Measurements from ENCODE around the gene IFIT5.
"Not testable (repeated sequence)": the region's sequence is repeated elsewhere in the genome, so short reads cannot be mapped to it uniquely, and the experiment has no call there.

Gene IFIT5

DNA sequence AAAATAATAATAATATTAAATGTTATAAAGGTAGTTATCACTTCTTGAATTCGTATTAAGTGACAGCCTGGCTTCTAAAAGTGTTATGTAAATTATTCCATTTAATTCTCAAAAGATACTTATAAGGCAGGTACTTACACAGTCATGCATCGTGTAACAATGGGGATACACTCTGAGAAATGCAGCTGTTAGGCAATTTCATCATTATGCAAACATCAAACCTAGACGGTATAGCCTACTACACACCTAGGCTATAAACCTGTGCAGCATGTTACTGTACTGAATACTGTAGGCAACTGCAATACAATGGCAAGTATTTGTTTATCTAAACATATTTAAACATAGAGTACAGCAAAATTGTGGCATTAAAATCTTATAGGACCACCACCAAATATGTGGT, 20.5 kb upstream of the IFIT5 start:
- DNase-seq (ENCODE audit: low read depth in 2 of 2), result no peak

DNA sequence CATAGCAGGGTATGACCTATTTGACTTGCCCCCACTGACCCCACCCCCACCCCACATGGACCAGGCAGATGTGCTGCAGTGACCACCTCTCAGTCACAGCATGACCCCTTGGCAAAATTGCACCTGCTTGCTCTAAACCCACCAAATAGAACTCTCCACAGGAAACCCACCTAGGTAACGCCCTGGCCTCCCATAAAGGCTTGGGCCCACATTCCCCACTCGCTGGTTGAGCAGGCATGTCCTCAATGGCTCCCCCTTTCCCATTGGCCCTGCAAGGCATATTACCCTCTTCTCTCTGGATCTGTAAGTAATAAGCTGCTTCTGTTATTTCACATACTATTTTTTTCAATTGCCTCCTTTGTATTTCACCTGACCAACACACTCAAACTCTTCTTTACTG, 19.2 kb upstream of the IFIT5 start:
- DNase-seq (ENCODE audit: low read depth in 2 of 2), result no peak

DNA sequence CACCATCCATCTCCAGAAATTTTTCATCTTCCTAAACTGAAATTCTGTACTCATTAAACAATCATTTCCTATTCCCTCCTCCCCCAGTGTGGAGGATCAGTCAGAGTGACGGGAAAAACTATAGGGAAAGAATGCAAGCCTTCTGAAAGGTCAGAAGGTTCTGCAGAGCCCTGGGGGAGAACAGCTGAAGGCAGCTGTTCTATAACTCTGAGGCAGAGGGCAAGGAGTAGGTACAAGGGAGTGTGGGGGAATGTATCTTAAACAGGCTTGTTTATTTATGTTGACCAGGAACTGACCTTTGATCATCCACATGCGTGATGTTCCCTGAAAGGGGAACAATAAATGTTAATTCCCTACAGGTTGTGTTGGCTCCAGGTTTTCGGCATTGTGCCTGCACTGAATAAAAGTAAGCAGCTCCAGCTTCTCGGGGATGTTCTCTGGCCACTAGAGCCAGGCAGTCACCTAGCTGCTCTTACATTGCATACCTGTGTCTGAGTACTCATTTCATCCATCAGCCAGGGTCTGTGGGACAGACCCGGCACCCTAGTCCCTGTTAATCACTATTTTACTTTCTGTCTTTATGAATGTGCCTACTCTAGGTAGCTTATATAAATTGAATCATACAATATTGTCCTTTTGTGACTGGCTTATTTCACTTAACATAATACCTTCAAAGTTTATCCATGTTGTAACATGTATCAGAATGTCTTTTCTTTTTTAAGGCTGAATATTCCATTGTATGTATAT, 16.2 kb upstream of the IFIT5 start:
- DNase-seq (ENCODE audit: low read depth in 2 of 2), result no peak

DNA sequence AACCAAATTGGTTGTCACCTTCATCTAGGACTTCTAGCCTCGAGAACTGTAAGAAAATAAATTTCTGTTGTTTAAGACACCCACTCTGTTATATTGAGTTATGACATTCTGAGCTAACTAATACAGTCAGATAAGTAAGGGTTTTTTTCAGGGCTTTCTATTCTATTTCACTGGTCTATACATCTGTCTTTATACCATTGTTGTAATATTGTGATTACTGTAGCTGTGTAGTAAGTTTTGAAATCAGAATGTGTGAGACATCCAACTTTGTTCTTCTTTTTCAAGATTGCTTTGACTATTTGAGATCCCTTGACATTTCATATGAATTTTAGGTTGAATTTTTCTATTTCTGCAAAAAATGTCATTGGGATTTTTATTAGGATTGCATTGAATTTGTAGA, 14.4 kb upstream of the IFIT5 start:
- no peak for DNase-seq (ENCODE audit: low read depth in 2 of 2)

DNA sequence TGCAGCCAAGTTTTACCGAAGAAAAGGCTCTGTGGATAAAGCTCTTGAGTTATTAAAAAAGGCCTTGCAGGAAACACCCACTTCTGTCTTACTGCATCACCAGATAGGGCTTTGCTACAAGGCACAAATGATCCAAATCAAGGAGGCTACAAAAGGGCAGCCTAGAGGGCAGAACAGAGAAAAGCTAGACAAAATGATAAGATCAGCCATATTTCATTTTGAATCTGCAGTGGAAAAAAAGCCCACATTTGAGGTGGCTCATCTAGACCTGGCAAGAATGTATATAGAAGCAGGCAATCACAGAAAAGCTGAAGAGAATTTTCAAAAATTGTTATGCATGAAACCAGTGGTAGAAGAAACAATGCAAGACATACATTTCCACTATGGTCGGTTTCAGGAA, 11.3 kb upstream of the IFIT5 start:
- no peak for DNase-seq (ENCODE audit: low read depth in 2 of 2)

DNA sequence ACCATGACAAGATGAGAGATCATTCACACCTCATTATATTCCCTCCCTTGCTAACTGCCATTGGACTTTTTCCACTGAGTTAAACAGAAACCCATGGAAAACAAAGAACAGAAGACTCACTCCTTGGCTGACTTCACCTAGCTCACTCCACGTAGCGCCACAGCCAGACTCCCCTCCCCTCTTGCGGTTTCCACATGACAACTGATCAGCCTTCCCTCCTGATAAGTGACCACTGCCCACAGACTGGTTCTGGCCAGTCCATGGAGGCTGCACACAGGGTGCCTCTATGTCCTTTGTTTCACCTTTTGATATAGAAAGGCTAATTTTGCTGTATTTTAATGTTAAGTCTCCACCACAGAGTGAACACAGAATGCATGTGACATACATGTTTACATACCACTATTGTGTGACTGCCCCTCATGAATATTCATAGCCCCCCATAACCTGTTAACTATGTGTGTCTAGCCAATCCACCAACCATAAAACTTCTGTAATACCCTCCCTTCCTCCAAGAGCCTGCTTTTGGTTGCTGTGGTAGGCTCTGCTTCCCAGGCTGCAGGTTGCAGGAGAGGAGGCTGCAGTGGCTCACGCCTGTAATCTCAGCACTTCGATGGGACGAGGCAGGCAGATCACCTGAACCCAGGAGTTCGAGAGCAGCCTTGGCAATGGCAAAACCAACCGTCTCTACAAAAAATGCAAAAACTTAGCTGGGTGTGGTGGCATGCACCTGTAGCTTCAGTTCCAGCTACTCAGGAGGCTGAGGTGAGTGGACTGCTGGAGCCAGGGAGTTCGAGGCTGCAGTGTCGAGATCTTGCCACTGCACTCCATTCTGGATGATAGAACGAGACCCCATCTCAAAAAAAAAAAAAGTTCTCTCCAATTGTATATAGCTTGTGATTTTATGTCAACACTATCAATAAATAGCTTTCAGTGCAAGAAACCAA, 10.0 kb upstream of the IFIT5 start:
- DNase-seq (ENCODE audit: low read depth in 2 of 2), result no peak

DNA sequence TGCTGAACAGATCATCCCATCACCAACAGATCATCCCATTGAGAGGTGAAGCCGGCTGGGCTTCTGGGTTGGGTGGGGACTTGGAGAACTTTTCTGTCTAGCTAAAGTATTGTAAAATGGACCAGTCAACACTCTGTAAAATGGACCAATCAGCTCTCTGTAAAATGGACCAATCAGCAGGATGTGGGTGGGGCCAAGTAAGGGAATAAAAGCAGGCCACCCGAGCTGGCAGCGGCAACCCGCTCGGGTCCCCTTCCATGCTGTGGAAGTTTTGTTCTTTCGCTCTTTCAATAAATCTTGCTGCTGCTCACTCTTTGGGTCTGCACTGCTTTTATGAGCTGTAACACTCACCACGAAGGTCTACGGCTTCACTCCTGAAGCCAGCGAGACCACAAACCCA, 8.2 kb upstream of the IFIT5 start:
- not testable (repeated sequence) for DNase-seq (ENCODE audit: low read depth in 2 of 2)

DNA sequence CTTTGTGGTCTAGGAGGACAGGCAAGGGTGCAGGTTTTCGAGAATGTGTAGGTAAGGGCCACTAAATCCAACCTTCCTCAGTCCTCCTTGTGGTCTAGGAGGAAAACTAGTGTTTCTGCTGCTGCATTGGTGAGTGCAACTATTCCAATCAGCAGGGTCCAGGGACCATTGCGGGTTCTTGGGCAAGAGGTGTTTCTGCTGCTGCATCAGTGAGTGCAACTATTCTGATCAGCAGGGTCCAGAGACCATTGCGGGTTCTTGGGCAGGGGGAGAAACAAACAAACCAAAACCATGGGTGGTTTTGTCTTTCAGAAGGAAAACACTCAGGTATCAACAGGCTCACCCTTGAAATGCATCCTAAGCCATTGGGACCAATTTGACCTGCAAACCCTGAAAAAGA, 6.6 kb upstream of the IFIT5 start:
- DNase-seq (ENCODE audit: low read depth in 2 of 2), result not testable (repeated sequence)

DNA sequence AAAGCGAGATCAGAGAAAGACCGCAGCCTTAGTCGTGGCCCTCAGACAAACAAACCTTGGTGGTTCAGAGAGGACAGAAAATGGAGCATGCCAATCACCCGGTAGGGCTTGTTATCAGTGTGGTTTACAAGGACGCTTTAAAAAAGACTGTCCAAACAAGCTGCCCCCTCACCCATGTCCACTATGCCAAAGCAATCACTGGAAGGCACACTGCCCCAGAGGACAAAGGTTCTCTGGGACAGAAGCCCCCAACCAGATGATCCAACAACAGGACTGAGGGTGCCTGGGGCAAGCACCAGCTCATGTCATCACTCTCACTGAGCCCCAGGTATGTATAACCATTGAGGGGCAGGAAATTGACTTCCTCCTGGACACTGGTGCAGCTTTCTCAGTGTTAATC, 5.1 kb upstream of the IFIT5 start:
- DNase-seq (ENCODE audit: low read depth in 2 of 2), result not testable (repeated sequence)

DNA sequence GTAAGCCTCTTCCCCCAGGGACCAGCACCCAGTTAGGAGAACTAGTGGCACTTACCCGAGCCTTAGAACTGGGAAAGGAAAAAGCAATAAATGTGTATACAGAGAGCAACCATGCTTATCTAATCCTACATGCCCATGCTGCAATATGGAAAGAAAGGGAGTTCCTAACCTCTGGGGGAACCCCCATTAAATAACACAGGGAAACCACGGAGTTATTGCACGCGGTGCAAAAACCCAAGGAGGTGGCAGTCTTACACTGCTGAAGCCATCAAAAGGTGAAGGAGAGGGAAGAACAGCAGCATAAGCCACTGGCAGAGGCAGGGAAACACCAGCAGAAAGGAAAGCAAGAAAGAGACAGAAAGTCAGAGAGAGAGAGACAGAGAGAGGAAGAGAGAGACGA, 3.8 kb upstream of the IFIT5 start:
- not testable (repeated sequence) for DNase-seq (ENCODE audit: low read depth in 2 of 2)

DNA sequence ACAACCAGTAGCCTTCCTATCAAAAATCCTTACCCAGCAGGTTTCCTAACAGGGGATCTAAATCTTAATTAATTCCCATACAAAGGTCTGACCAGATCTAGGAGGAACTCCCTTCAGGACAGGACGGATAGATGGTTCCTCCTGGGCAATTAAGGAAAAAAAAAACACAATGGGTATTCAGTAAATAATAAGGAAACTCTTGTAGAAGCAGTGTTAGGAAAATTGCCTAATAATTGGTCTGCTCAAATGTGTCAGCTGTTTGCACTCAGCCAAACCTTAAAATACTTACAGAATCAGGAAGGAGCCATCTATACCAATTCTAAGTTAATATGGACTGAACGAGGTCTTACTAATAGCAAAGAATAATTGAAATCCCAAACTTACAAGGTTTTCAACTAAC, 3.2 kb upstream of the IFIT5 start:
- DNase-seq (ENCODE audit: low read depth in 2 of 2), result not testable (repeated sequence)

DNA sequence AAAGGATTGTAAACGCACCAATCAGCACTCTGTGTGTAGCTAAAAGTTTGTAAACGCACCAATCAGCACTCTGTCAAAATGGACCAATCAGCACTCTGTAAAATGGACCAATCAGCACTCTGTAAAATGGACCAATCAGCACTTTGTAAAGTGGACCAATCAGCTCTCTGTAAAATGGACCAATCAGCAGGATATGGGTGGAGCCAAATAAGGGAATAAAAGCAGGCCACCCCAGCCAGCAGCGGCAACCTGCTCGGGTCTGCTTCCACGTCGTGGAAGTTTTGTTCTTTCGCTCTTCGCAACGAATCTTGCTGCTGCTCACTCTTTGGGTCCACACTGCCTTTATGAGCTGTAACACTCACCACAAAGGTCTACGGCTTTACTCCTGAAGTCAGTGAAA, 2.1 kb upstream of the IFIT5 start:
- not testable (repeated sequence) for DNase-seq (ENCODE audit: low read depth in 2 of 2)

DNA sequence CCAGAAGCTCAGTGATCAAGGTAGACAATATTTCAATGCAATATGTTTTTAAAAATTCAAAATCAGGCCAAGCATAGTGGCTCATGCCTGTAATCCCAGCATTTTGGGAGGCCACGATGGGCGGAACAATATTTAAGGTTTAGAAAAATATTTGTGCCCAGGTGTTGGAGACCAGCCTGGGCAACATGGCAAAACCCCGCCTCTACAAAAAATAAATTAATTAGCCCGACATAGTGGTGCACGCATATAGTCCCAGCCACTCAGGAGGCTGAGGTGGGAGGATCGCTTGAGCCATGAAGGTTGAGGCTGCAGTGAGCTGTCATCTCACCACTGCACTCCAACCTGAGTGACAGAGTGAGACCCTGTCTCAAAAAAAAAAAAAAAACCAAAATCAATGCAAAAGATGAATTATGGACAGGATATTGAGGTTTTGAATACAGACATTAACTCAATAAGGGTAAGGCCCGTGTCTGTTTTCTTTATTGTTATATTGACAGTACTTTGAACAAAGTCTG, 913 bp upstream of the IFIT5 start:
- DNase-seq (ENCODE audit: low read depth in 2 of 2), result no peak

DNA sequence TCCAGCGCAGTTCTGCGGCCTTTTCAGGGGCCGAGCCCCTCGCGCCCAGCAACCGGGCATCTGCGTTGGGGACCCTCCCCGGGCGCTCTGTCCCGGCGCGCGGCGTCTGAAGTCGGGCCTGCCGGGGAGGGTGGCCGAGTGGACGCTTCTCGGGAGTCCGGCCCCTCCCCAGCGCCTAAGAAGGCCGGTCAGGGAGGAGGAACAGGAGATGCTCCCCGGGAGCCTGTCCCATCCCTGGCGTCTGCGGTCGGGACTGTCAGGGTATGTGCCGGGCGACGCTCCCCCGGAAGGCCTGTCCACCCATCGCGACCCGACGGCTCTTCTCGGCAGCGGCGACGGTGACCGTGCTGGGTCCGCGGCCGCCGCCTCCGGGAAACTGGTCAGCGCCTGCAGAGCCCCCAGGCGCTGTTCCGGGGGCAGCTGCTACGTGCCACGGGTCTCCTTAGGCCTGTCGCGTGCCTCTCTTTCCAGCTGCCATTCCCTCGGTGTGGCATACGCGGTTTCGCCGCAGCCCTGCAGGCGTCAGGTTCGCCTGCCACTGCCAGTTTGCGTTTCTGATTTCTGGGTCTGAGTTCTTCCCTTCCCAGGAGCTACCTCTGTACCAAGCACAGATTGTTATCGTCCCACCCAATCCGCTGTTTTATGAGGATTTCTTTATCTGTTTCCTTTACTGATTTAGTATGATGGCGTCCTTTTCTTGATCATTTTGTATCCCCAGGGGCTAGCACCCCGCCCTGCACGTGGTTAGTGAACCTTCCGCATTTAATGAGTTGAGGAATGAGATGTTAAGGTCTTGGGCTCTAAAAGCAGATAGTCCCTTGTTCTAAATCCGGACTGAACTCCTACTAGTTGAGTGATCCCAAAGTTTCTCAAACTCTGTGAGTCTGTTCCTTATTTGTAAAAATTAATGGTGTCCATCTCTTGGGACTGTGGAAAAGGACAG, 782 bp downstream of the IFIT5 start:
- DNase-seq (ENCODE audit: low read depth in 2 of 2), result peak; percentile 8 to 17

DNA sequence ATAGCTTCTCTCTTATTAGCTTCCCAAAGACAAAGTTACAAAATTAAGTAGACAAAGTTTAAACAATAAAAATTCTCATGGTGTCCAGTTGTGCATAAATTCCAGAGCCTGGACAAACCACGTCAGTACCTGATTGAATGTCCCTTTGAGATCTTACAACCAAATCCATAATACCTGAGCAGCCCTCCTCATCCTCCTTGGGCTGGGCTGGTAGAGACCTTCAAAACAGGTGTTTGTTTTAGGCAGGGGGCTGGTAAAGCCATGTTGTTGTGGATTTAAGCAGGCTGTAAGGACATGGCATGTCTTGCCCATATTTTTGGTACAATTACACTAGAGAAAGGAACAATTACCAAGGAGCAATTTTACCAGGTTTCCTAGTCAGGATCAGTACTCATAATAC, 2.1 kb downstream of the IFIT5 start:
- no peak for DNase-seq (ENCODE audit: low read depth in 2 of 2)

DNA sequence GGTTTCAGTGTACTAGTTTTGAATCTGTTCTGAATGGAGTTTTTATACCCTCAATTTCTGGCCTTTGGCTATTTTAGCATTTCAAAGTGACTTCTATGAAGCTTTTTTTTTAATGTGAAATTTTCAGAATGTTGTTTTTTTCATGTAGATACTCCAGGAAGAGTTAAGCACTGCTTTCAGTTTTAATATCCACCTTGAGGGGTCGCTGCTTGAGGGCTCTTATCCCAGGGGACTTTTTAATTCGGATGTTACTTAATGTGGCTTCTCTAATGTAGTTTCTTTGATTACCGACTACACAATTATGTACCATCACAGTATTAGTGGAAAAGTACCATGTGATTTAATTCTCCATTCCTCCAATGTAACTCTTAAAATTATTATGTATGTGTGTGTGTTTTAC, 5.2 kb downstream of the IFIT5 start:
- DNase-seq (ENCODE audit: low read depth in 2 of 2), result no peak

DNA sequence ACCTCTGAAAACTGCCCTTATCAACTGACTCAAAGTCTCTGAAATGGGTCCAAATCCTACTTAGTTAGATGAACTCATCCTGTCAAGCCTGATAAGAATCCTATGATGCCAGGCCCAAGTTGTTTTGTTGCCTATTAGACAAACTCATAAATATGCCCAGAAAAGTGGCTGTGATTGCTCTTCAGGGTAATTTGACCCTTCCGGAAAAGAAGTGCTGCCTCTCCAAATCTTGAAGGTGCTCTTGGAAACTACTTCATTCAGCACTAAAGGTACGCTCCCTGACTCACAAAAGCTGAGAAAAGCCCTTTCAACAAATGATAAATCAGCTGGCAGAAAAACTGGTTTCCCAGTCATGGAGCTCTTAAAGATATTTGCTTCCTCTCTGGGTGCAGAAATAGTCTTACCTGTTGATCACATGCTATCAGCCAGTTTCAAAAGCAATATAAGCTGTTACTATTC, 6.7 kb downstream of the IFIT5 start:
- DNase-seq (ENCODE audit: low read depth in 2 of 2), result no peak

DNA sequence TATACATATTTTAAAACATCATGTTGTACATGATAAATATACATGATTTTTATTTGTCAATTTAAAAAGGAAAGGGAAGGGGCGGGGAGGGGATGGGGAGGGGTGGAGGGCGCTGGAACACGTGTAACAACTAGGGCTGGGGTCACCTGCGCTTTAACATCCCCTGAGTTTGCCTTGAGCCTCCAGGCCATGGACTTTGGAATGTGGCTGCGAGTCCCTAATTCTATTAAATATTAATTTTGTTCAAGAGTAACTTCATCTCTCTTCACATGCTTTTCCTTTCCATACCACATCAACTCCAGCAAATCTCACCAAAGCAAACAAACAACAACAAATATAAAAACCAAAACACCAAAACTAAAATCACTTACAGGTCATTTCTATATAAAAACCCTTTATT, 10.6 kb downstream of the IFIT5 start:
- DNase-seq (ENCODE audit: low read depth in 2 of 2), result no peak

DNA sequence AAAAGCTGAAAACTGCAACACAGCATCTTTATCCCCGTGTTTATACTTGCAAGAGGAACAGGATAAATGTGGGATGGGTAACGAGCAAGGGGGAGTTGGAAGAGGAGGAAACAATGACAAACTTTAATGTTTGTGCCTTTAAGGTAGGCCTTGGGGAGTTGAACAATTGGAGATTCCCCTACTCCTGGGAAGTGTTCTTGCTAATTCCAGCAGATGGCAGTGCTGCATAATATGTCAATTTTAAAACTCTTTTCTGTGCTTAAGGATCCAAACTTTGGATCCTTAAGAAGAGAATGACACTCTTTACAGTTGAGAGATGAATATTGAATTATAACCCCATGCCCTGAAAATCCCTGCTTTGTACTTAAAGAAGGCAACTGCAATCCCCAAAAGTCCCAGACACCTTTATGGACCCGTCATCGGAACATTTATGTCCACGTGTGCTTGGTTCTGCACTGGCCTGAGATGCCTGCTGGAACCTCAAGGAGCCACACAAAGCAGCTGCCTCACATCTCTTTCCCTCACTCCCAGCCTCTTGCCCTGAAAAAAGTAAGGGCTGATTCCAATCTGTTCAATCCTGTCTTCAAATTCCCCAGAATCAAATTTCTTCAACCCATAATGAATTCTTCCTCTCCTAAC, 12.0 kb downstream of the IFIT5 start:
- no peak for DNase-seq (ENCODE audit: low read depth in 2 of 2)

DNA sequence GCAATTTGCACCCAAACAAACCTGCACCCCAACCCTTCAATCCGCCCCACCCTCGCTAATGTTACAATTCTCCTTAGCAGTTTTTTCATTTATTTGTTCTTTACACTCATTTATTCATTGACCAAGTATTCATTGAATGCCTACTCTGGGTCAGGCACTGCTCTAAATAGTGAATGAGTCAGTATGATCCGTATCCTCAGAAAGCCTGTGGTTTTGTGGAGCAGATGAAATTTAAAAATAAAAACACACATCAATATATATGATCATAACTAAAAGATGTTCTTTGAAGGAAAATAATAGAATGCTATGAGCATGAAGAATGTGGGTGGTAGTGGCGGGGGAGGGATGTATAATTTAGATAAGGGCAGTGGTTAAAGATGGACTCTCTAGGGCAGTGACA, 13.3 kb downstream of the IFIT5 start:
- no peak for DNase-seq (ENCODE audit: low read depth in 2 of 2)

DNA sequence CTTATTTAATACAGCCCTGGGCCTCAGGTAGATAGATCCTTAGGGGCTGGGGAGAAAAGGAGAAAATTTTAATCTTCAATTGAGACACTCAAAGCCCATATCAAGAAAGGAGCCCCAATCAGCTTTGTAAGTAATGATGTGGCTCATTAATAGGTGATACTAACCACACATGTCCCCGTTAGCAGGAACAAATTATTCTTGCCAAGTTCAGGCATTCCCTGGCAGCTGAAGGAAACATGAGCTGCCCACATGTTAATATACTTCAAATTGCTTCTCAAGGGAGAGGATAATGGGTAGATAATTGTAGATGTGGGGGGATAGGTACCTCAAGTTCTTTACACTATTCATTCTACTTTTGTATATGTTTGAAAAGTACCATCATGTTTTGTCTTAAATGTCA, 14.5 kb downstream of the IFIT5 start:
- no peak for DNase-seq (ENCODE audit: low read depth in 2 of 2)

Measured in stimulated activated CD8-positive, alpha-beta memory T cell treated with anti-CD3 and anti-CD28 coated beads, Interleukin-2, amount 100 ng/mL, for 48 hours (primary cell).